ENCODE data around the gene PSG1.

Gene PSG1

DNA sequence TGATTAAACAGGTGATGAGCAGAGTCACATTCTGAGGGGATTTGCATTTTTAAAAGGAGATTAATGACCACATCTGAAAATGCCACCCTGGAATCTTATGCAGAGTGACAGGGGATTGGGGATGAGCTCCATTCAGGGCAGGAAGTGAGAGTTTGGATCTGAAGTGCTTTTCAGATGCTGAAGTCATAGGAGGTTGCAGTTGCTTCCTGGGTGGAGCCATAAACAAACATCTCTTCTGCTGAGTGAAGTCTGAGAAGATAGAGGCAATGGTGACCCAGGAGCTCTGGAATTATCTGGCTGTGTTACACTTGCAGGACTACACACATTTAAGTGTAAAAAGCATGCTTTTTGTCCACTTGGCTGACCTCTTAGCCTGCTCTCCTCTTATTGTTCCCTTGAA is 62.6 kb downstream of the PSG1 start:
- no peak for DNase-seq
